Endodermal cell (in vitro differentiated cells): ENCODE results near the gene TMEM62. TPM values are rescaled to one million over a fixed set of nuclear protein-coding genes. Genes with fewer than 3 reads are reported as not detected.
A peak's percentile ranks its signal among the peaks of the same experiment; 100 is the strongest.

ENCODE experiments used
- DNase-seq: peaks from one replicate; pipeline ENCODE4 v3.0.0-alpha.2; 2017
- H3K27ac ChIP-seq: 2 replicates; pipeline ENCODE4 v1.5.1; 2013; ENCODE audit warnings: mild to moderate bottlenecking, low read depth, low read length, moderate library complexity
- H3K27me3 ChIP-seq: 2 replicates; pipeline ENCODE4 v1.6.1; 2013; ENCODE audit warnings: mild to moderate bottlenecking, low read length, moderate library complexity; ENCODE audit not compliant: insufficient read depth, control insufficient read depth, poor library complexity, severe bottlenecking
- H3K36me3 ChIP-seq: 2 replicates; pipeline ENCODE4 v1.7.0; 2013; ENCODE audit warnings: mild to moderate bottlenecking, low read length, moderate library complexity; ENCODE audit not compliant: control insufficient read depth, insufficient read depth
- H3K4me1 ChIP-seq: one replicate; pipeline ENCODE4 v1.7.0; 2013; ENCODE audit warnings: low read length; ENCODE audit not compliant: control insufficient read depth, insufficient read depth
- H3K4me3 ChIP-seq: 2 replicates; pipeline ENCODE4 v1.5.1; 2013; ENCODE audit warnings: mild to moderate bottlenecking, low read length, moderate library complexity
- H3K9ac ChIP-seq: 2 replicates; pipeline ENCODE4 v1.6.1; 2013; ENCODE audit warnings: mild to moderate bottlenecking, low read length, moderate library complexity; ENCODE audit not compliant: poor library complexity, severe bottlenecking; ENCODE audit errors: extremely low read depth
- H3K9me3 ChIP-seq: 2 replicates; pipeline ENCODE4 v1.6.1; 2013; ENCODE audit warnings: mild to moderate bottlenecking, low read length, moderate library complexity; ENCODE audit not compliant: control insufficient read depth
- H3K27ac Mint-ChIP-seq: 2 replicates; pipeline ENCODE4 v1.8.0; 2020; ENCODE audit warnings: mixed read lengths
- H3K27me3 Mint-ChIP-seq: 2 replicates; pipeline ENCODE4 v1.8.0; 2021; ENCODE audit warnings: mild to moderate bottlenecking, mixed read lengths; ENCODE audit not compliant: insufficient read depth
- H3K36me3 Mint-ChIP-seq: 2 replicates; pipeline ENCODE4 v1.8.0; 2020; ENCODE audit warnings: low read depth, mixed read lengths
- H3K4me1 Mint-ChIP-seq: 2 replicates; pipeline ENCODE4 v1.8.0; 2020; ENCODE audit warnings: mixed read lengths
- H3K4me3 Mint-ChIP-seq: 2 replicates; pipeline ENCODE4 v1.8.0; 2020; ENCODE audit warnings: mild to moderate bottlenecking, moderate library complexity, mixed read lengths
- H3K9me3 Mint-ChIP-seq: 2 replicates; pipeline ENCODE4 v1.8.0; 2020; ENCODE audit warnings: mild to moderate bottlenecking, mixed read lengths
- WGBS, 2 experiments: methylation state at CpG; one replicate each; pipeline versions ENCODE4 v1.1.5 to v1.1.7; 2013; ENCODE audit warnings: missing lambda C conversion rate in 2 of 2, mixed read lengths in 1 of 2; ENCODE audit not compliant: insufficient coverage in 1 of 2, insufficient read length in 1 of 2; 5-methylcytosine and 5-hydroxymethylcytosine counted together
- total RNA-seq, 2 donors: library from RNA; stranded (reverse); fragmentation: NEBNext Ultra II Directional in 1 of 2; extraction: Animal tissue kit (Norgen Biotek cat#: 25700) in 1 of 2; gene quantifications; 2 replicates in 1 of 2; 3 replicates in 1 of 2; pipeline ENCODE4 v1.2.1, GENCODE V29; 2021
- TF ChIP-seq, protein P1 (sequence below): fragments of 200-600 bp; sonication (generic); conservative IDR thresholded peaks from 2 replicates; pipeline ENCODE4 v1.5.0; 2021; ENCODE audit warnings: antibody characterized with exemption, mild to moderate bottlenecking

TMEM62 gene
- total RNA-seq, 2 donors from 2014 or later = 8.1 to 10.2 TPM

GRCh38 chr15:43184407-43185124 is 51.2 kb downstream of the TMEM62 start:
- Histone ChIP-seq H3K36me3 (peaks cover 6% of the 10 kb centered on the region), H3K9ac (no peak overlapping the region), H3K9me3 (no peaks in the 10 kb centered on the region), H3K4me3 (peak overlapping the region; percentile 94), H3K27me3 (no peaks in the 10 kb centered on the region), H3K4me1 (peaks cover 2% of the 10 kb centered on the region), H3K27ac (no peak overlapping the region)
- TF ChIP-seq, protein P1, sequence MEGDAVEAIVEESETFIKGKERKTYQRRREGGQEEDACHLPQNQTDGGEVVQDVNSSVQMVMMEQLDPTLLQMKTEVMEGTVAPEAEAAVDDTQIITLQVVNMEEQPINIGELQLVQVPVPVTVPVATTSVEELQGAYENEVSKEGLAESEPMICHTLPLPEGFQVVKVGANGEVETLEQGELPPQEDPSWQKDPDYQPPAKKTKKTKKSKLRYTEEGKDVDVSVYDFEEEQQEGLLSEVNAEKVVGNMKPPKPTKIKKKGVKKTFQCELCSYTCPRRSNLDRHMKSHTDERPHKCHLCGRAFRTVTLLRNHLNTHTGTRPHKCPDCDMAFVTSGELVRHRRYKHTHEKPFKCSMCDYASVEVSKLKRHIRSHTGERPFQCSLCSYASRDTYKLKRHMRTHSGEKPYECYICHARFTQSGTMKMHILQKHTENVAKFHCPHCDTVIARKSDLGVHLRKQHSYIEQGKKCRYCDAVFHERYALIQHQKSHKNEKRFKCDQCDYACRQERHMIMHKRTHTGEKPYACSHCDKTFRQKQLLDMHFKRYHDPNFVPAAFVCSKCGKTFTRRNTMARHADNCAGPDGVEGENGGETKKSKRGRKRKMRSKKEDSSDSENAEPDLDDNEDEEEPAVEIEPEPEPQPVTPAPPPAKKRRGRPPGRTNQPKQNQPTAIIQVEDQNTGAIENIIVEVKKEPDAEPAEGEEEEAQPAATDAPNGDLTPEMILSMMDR = no peak
- Mint-ChIP-seq H3K4me1 (peaks cover 2% of the 10 kb centered on the region), H3K27me3 (no peaks in the 10 kb centered on the region), H3K9me3 (no peaks in the 10 kb centered on the region), H3K4me3 (peak overlapping the region; percentile 81), H3K27ac (no peak overlapping the region), H3K36me3 (peaks cover 7% of the 10 kb centered on the region)
- DNase-seq = peak; percentile 39
- 58 to 66% methylated on average over 9 of the region's 9 CpGs for WGBS, 2 experiments

- peaks cover 9% of the 10 kb centered on the region for H3K36me3 Mint-ChIP-seq
- Histone ChIP-seq H3K27ac (peak within 1 kb of the TSS; percentile 46), H3K4me1 (peaks cover 2% of the 10 kb centered on the region), H3K9me3 (no peaks in the 10 kb centered on the region), H3K4me3 (peak within 1 kb of the TSS; percentile 94), H3K9ac (peak within 1 kb of the TSS; percentile 57), H3K27me3 (no peaks in the 10 kb centered on the region), H3K36me3 (peaks cover 12% of the 10 kb centered on the region)
- peak within 1 kb of the TSS; percentile 81 for H3K4me3 Mint-ChIP-seq
- TF ChIP-seq, protein P1 = peak; percentile 77
- H3K27me3 Mint-ChIP-seq = no peaks in the 10 kb centered on the region
- peaks cover 2% of the 10 kb centered on the region for H3K4me1 Mint-ChIP-seq
- peak within 1 kb of the TSS; percentile 78 for H3K27ac Mint-ChIP-seq
- WGBS, 2 experiments = 0% methylated on average over 10 to 69 of the region's 69 CpGs
- no peaks in the 10 kb centered on the region for H3K9me3 Mint-ChIP-seq
- DNase-seq = peak; percentile 100
Observed at GRCh38 chr15:43185157-43186002, 52.0 kb downstream of the TMEM62 start, which contains the start of gene CCNDBP1. CCNDBP1 (plus strand) TSS chr15:43185403; CDS start chr15:43185499, 96 bp downstream.

GRCh38 chr15:43186003-43186353 is 52.6 kb downstream of the TMEM62 start:
- Histone ChIP-seq H3K27me3 (no peaks in the 10 kb centered on the region), H3K4me1 (peaks cover 2% of the 10 kb centered on the region), H3K27ac (no peak overlapping the region), H3K36me3 (peaks cover 18% of the 10 kb centered on the region), H3K9ac (peak overlapping the region; percentile 57), H3K4me3 (peak overlapping the region; percentile 94), H3K9me3 (no peaks in the 10 kb centered on the region)
- peak overlapping the region; percentile 56 for H3K27ac Mint-ChIP-seq
- H3K4me3 Mint-ChIP-seq = peak overlapping the region; percentile 81
- peaks cover 15% of the 10 kb centered on the region for H3K36me3 Mint-ChIP-seq
- no peaks in the 10 kb centered on the region for H3K9me3 Mint-ChIP-seq
- peaks cover 2% of the 10 kb centered on the region for H3K4me1 Mint-ChIP-seq
- DNase-seq = no peak
- 1 to 3% methylated on average over 10 to 13 of the region's 13 CpGs for WGBS, 2 experiments
- TF ChIP-seq, protein P1 = no peak
- H3K27me3 Mint-ChIP-seq = no peaks in the 10 kb centered on the region
